ENCODE results near the gene CRCP. TPM values are rescaled to one million over a fixed set of nuclear protein-coding genes. Genes with fewer than 3 reads are reported as not detected.
"Not testable (repeated sequence)": the region's sequence is repeated elsewhere in the genome, so short reads cannot be mapped to it uniquely, and the experiment has no call there.

CRCP gene
- total RNA-seq, 5 donors from 2014 or later (not counting 1 experiment from before 2014, with no cell fraction given) = 29.9 to 33.7 (median 31.6) TPM

DNA sequence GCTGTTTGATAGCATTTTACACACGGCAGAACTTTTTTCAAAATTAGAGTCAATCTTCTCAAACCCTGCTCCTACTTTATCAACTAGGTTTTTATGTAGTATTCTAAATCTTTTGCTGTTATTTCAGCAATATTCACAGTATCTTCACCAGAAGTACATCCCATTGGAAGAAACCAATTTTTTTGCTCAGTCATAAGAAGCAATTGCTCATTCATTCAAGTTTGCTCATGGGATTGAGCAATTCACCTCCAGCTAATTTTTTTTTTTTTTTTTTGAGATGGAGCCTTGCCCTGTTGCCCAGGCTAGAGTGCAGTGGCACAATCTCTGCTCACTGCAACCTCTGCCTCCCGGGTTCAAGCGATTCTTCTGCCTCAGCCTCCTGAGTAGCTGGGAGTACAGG is 10.7 kb upstream of the CRCP start:
- DNase-seq; H3K4me3 ChIP-seq (ENCODE audit: control insufficient read depth in 1 of 2, extremely low read depth in 1 of 2, low read length in 1 of 2); H3K27me3 Mint-ChIP-seq; H3K27me3 ChIP-seq (replicated peaks in 1 of 2; ENCODE audit: control insufficient read depth in 2 of 2, extremely low read depth in 1 of 2, insufficient read depth in 2 of 2, low read length in 1 of 2); H3K9me3 Mint-ChIP-seq; H3K4me3 Mint-ChIP-seq; H3K27ac ChIP-seq (ENCODE audit: low read length); H3K36me3 Mint-ChIP-seq; CTCF ChIA-PET; H3K9me3 ChIP-seq; H3K27ac Mint-ChIP-seq; ATAC-seq (replicated peaks in 1 of 4); H3K36me3 ChIP-seq (ENCODE audit: control insufficient read depth in 2 of 2, extremely low read depth in 1 of 2, insufficient read depth in 1 of 2, low read length in 1 of 2): not testable (repeated sequence)
- peaks cover 11 to 12% (median 11%) of the 10 kb centered on the region in 3 donors for H3K4me1 Mint-ChIP-seq
- peaks cover 0 to 17% of the 10 kb centered on the region in 2 experiments for H3K4me1 ChIP-seq (ENCODE audit: control insufficient read depth in 1 of 2, extremely low read depth in 1 of 2, insufficient read depth in 2 of 2, low read length in 2 of 2)
- POLR2A ChIA-PET = interaction anchor here in 1 of 2 donors (0.6 kb wide), 1 partner anchor 12 kb away, joined by 3 read pairs; no protein-coding TSS in a partner anchor
- WGBS (ENCODE audit: insufficient coverage) = 100% methylated on average over 1 of the region's 3 CpGs

DNA sequence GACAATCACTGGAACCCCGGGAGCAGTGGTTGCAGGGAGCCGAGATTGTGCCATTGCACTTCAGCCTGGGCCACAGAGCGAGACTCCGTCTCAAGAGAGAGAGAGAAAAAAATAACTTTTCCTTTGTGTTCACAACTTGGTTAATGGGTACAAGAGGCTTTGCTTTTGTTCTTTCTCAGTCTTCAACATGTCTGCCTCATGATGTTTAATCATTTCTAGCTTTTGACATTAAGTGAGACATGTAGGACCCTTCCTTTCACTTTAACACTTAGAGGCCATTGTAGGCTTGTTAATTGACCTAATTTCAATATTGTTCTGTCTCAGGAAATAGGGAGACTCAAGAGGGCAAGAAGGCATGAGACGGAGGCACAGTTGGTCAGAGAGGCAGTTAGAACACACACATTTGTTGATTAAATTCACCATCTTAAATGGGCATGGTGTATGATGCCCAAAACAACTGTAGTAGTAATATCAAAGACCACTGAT is 9.3 kb upstream of the CRCP start:
- no peaks in the 10 kb centered on the region for H3K27me3 ChIP-seq (replicated peaks in 1 of 2; ENCODE audit: control insufficient read depth in 2 of 2, extremely low read depth in 1 of 2, insufficient read depth in 2 of 2, low read length in 1 of 2)
- no peak for ATAC-seq (replicated peaks in 1 of 4)
- ChIA-PET CTCF (no interaction called here), POLR2A (no interaction called here)
- Mint-ChIP-seq H3K4me1 (peaks cover 2 to 3% (median 2%) of the 10 kb centered on the region in 3 donors), H3K27ac (no peak overlapping the region), H3K9me3 (no peaks in the 10 kb centered on the region), H3K36me3 (no peaks in the 10 kb centered on the region), H3K27me3 (no peaks in the 10 kb centered on the region), H3K4me3 (no peak overlapping the region)
- peaks cover 0 to 7% of the 10 kb centered on the region in 2 experiments for H3K4me1 ChIP-seq (ENCODE audit: control insufficient read depth in 1 of 2, extremely low read depth in 1 of 2, insufficient read depth in 2 of 2, low read length in 2 of 2)
- H3K36me3 ChIP-seq (ENCODE audit: control insufficient read depth in 2 of 2, extremely low read depth in 1 of 2, insufficient read depth in 1 of 2, low read length in 1 of 2) = no peaks in the 10 kb centered on the region
- no peak overlapping the region for H3K4me3 ChIP-seq (ENCODE audit: control insufficient read depth in 1 of 2, extremely low read depth in 1 of 2, low read length in 1 of 2)
- 100% methylated on average over 4 of the region's 5 CpGs for WGBS (ENCODE audit: insufficient coverage)
- no peaks in the 10 kb centered on the region for H3K9me3 ChIP-seq
- DNase-seq = no peak
- H3K27ac ChIP-seq (ENCODE audit: low read length) = no peak overlapping the region

DNA sequence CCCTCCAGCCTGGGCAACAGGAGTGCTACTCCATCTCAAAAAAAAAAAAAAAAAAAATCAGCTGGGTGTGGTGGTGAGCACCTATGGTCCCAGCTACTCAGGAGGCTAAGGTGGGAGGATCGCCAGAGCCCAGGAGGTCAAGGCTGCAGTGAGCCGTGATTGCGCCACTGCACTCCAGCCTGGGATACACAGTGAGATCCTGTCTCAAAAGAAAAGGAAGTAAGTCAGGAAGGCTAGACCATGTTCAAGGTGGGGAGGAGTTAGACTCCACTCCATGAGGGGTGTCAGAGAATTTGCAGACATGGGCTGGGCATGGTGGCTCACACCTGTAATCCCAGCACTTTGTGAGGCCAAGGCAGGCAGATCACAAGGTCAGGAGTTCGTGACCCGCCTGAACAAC is 6.2 kb upstream of the CRCP start:
- ATAC-seq (replicated peaks in 1 of 4); H3K36me3 Mint-ChIP-seq; H3K4me1 ChIP-seq (ENCODE audit: control insufficient read depth in 1 of 2, extremely low read depth in 1 of 2, insufficient read depth in 2 of 2, low read length in 2 of 2); H3K36me3 ChIP-seq (ENCODE audit: control insufficient read depth in 2 of 2, extremely low read depth in 1 of 2, insufficient read depth in 1 of 2, low read length in 1 of 2); H3K27me3 ChIP-seq (replicated peaks in 1 of 2; ENCODE audit: control insufficient read depth in 2 of 2, extremely low read depth in 1 of 2, insufficient read depth in 2 of 2, low read length in 1 of 2); H3K4me3 Mint-ChIP-seq; H3K27ac ChIP-seq (ENCODE audit: low read length); DNase-seq; H3K9me3 ChIP-seq; H3K27ac Mint-ChIP-seq; POLR2A ChIA-PET; H3K4me3 ChIP-seq (ENCODE audit: control insufficient read depth in 1 of 2, extremely low read depth in 1 of 2, low read length in 1 of 2); H3K4me1 Mint-ChIP-seq; CTCF ChIA-PET; H3K27me3 Mint-ChIP-seq; H3K9me3 Mint-ChIP-seq: not testable (repeated sequence)
- 67% methylated on average over 3 of the region's 5 CpGs for WGBS (ENCODE audit: insufficient coverage)

DNA sequence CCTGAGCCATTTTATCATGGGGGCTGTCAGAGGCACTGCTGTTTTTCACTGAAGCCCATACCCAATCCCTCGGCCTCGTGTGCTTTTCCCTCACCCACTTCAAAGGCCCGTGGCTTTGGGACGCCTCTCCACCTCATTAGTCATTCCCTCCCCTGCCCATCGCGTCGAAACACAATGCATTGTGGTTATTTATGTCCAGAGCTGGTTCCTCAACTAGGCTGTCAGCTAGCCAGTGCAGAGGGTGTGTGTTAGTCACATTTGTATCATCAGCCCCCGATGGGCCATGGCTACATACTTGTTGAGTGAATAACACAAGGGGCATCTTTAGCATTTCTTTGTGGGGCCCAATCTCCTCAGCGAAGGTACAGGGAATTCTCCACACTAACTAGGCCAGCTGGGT is 3.8 kb upstream of the CRCP start:
- Histone ChIP-seq H3K27ac (ENCODE audit: low read length) (no peak overlapping the region), H3K36me3 (ENCODE audit: control insufficient read depth in 2 of 2, extremely low read depth in 1 of 2, insufficient read depth in 1 of 2, low read length in 1 of 2) (no peaks in the 10 kb centered on the region), H3K4me3 (ENCODE audit: control insufficient read depth in 1 of 2, extremely low read depth in 1 of 2, low read length in 1 of 2) (no peak overlapping the region), H3K27me3 (replicated peaks in 1 of 2; ENCODE audit: control insufficient read depth in 2 of 2, extremely low read depth in 1 of 2, insufficient read depth in 2 of 2, low read length in 1 of 2) (no peaks in the 10 kb centered on the region), H3K9me3 (no peaks in the 10 kb centered on the region), H3K4me1 (ENCODE audit: control insufficient read depth in 1 of 2, extremely low read depth in 1 of 2, insufficient read depth in 2 of 2, low read length in 2 of 2) (peaks cover 5 to 19% of the 10 kb centered on the region in 2 experiments)
- ATAC-seq (replicated peaks in 1 of 4) = no peak
- no peak for DNase-seq
- CTCF ChIA-PET = interaction anchor here (0.5 to 0.9 kb wide), 3 partner anchors 18 to 436 kb away, joined by 3 to 5 read pairs (median 4); no protein-coding TSS in a partner anchor
- peaks cover 4% of the 10 kb centered on the region for H3K36me3 Mint-ChIP-seq
- H3K9me3 Mint-ChIP-seq = no peaks in the 10 kb centered on the region
- H3K4me1 Mint-ChIP-seq = peaks cover 14 to 15% (median 14%) of the 10 kb centered on the region in 3 donors
- POLR2A ChIA-PET = interaction anchor here in 1 of 2 donors (0.7 kb wide), 1 partner anchor 620 kb away, joined by 8 read pairs; no protein-coding TSS in a partner anchor
- no peak overlapping the region for H3K27ac Mint-ChIP-seq
- no peaks in the 10 kb centered on the region for H3K27me3 Mint-ChIP-seq
- H3K4me3 Mint-ChIP-seq = no peak overlapping the region
- WGBS (ENCODE audit: insufficient coverage) = 46% methylated on average over 7 of the region's 9 CpGs

DNA sequence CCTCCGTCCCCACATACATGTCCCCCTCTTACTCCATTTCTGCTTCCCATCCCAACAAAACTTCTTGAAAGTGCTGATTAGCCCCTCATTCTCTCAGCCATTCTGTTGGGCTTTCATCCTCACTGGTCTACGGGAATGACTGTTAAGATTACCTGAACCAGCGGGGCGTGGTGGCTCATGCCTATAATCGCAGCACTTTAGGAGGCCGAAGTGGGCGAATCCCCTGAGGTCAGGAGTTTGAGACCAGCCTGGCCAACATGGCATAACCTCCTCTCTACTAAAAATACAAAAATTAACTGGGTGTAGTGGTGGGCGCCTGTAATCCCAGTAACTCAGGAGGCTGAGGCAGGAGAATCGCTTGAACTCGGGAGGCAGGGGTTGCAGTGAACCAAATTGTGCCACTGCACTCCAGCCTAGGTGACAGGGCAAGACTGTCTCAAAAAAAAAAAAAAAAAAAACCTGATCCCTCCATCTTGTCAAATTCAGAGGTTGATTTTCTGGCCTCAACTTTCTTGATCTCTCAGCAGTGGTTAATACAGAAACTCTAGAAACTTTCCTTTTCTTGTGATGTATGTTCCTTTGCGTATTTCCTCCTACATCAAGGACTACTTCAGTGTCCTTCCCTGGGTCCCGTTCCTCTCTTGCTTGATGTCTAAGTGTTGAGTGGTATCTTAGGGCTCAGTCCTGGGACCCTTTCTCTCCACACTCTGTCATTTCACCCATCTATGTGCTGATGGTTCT is 2.2 kb downstream of the CRCP start:
- not testable (repeated sequence) for H3K27me3 ChIP-seq (replicated peaks in 1 of 2; ENCODE audit: control insufficient read depth in 2 of 2, extremely low read depth in 1 of 2, insufficient read depth in 2 of 2, low read length in 1 of 2); H3K9me3 ChIP-seq; H3K4me3 ChIP-seq (ENCODE audit: control insufficient read depth in 1 of 2, extremely low read depth in 1 of 2, low read length in 1 of 2); H3K27ac ChIP-seq (ENCODE audit: low read length); H3K36me3 ChIP-seq (ENCODE audit: control insufficient read depth in 2 of 2, extremely low read depth in 1 of 2, insufficient read depth in 1 of 2, low read length in 1 of 2); H3K9me3 Mint-ChIP-seq; H3K27me3 Mint-ChIP-seq; ATAC-seq (replicated peaks in 1 of 4); H3K36me3 Mint-ChIP-seq; DNase-seq
- Mint-ChIP-seq H3K4me1 (peaks cover 52 to 58% (median 56%) of the 10 kb centered on the region in 3 donors), H3K27ac (peak overlapping the region; percentile 12 to 68), H3K4me3 (peak overlapping the region; percentile 61 to 98 (median 93))
- ChIA-PET POLR2A (interaction anchor here in 1 of 2 donors (0.6 to 1.1 kb wide), 2 partner anchors 22 to 39 kb away, joined by 3 read pairs; no protein-coding TSS in a partner anchor), CTCF (interaction anchor here in 1 of 2 donors (0.5 kb wide), 1 partner anchor 16 kb away, joined by 5 read pairs; no protein-coding TSS in a partner anchor)
- 83% methylated on average over 5 of the region's 12 CpGs for WGBS (ENCODE audit: insufficient coverage)
- peaks cover 13 to 42% of the 10 kb centered on the region in 2 experiments for H3K4me1 ChIP-seq (ENCODE audit: control insufficient read depth in 1 of 2, extremely low read depth in 1 of 2, insufficient read depth in 2 of 2, low read length in 2 of 2)

DNA sequence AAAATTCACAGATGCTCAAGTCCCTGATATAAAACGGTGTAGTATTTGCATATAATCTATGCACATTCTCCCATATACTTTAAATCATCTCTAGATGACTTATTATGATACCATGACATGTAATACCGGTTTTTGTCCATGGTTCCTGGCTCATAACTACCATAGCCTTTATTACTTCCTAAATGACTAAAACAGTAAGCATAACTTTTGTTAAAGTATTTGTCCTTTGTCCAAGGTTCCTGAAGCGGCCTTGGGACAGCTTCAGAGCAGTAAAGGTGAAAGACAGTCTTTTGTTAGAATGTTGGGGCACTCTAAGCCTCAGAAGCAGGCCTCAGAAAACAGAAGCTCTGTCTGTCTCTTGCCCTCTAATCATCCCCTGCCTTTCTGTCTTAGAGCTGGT is 4.0 kb downstream of the CRCP start:
- H3K36me3 Mint-ChIP-seq = no peaks in the 10 kb centered on the region
- H3K27me3 Mint-ChIP-seq = no peaks in the 10 kb centered on the region
- CTCF ChIA-PET = no interaction called here
- H3K4me1 ChIP-seq (ENCODE audit: control insufficient read depth in 1 of 2, extremely low read depth in 1 of 2, insufficient read depth in 2 of 2, low read length in 2 of 2) = peaks cover 13 to 39% of the 10 kb centered on the region in 2 experiments
- no peak overlapping the region for H3K4me3 ChIP-seq (ENCODE audit: control insufficient read depth in 1 of 2, extremely low read depth in 1 of 2, low read length in 1 of 2)
- peaks cover 0 to 7% of the 10 kb centered on the region in 2 donors for H3K36me3 ChIP-seq (ENCODE audit: control insufficient read depth in 2 of 2, extremely low read depth in 1 of 2, insufficient read depth in 1 of 2, low read length in 1 of 2)
- POLR2A ChIA-PET = no interaction called here
- H3K9me3 ChIP-seq = no peaks in the 10 kb centered on the region
- no CpG with 5 or more reads among the region's 3 CpGs for WGBS (ENCODE audit: insufficient coverage)
- H3K4me1 Mint-ChIP-seq = peaks cover 52 to 66% (median 64%) of the 10 kb centered on the region in 3 donors
- H3K4me3 Mint-ChIP-seq = no peak overlapping the region
- H3K27ac Mint-ChIP-seq = no peak overlapping the region
- no peaks in the 10 kb centered on the region for H3K27me3 ChIP-seq (replicated peaks in 1 of 2; ENCODE audit: control insufficient read depth in 2 of 2, extremely low read depth in 1 of 2, insufficient read depth in 2 of 2, low read length in 1 of 2)
- H3K27ac ChIP-seq (ENCODE audit: low read length) = no peak overlapping the region
- no peaks in the 10 kb centered on the region for H3K9me3 Mint-ChIP-seq
- no peak for DNase-seq
- ATAC-seq (replicated peaks in 1 of 4) = no peak
